Measurements from ENCODE around the gene LIMS2. TPM values are rescaled to one million over a fixed set of nuclear protein-coding genes. Genes with fewer than 3 reads are reported as not detected.

The LIMS2 gene
- total RNA-seq, 4 donors from 2014 or later: 9.7 to 97.3 (median 22.4) TPM

GRCh38 chr2:127661072-127661649 is 14.2 kb downstream of the LIMS2 start:
- DNase-seq (ENCODE audit: low spot score) (no peak), ATAC-seq (ENCODE audit: low FRiP score) (no peak)
- TF ChIP-seq CTCF (IDR thresholded peaks at IDR 0.05): no peak

- DNase-seq (ENCODE audit: low spot score): no peak
- no peak for TF ChIP-seq CTCF (IDR thresholded peaks at IDR 0.05)
- ATAC-seq (ENCODE audit: low FRiP score): no peak
Measured at GRCh38 chr2:127660291-127660578, 15.1 kb downstream of the LIMS2 start.

GRCh38 chr2:127659408-127660290 is 15.7 kb downstream of the LIMS2 start:
- no peak for TF ChIP-seq CTCF (IDR thresholded peaks at IDR 0.05)
- DNase-seq (ENCODE audit: low spot score) (no peak), ATAC-seq (ENCODE audit: low FRiP score) (peak; percentile 46)

- no peak for TF ChIP-seq CTCF (IDR thresholded peaks at IDR 0.05)
Measured at GRCh38 chr2:127658641-127659407, 16.5 kb downstream of the LIMS2 start.

GRCh38 chr2:127658146-127658545 is 17.2 kb downstream of the LIMS2 start:
- no peak for TF ChIP-seq CTCF (IDR thresholded peaks at IDR 0.05)
- no peak for ATAC-seq (ENCODE audit: low FRiP score)
- no peak for DNase-seq (ENCODE audit: low spot score)

More at GRCh38 chr2:127658641-127659407, 16.5 kb downstream of the LIMS2 start:
- ATAC-seq (ENCODE audit: low FRiP score) (no peak), DNase-seq (ENCODE audit: low spot score) (no peak)

- no peak for DNase-seq (ENCODE audit: low spot score)
- ATAC-seq (ENCODE audit: low FRiP score): no peak
- no peak for TF ChIP-seq CTCF (IDR thresholded peaks at IDR 0.05)
Measured at GRCh38 chr2:127657232-127657595, 18.1 kb downstream of the LIMS2 start.
